ENCODE data around the gene IRGC.
"Not testable (repeated sequence)": the region's sequence is repeated elsewhere in the genome, so short reads cannot be mapped to it uniquely, and the experiment has no call there.

The IRGC gene

DNA sequence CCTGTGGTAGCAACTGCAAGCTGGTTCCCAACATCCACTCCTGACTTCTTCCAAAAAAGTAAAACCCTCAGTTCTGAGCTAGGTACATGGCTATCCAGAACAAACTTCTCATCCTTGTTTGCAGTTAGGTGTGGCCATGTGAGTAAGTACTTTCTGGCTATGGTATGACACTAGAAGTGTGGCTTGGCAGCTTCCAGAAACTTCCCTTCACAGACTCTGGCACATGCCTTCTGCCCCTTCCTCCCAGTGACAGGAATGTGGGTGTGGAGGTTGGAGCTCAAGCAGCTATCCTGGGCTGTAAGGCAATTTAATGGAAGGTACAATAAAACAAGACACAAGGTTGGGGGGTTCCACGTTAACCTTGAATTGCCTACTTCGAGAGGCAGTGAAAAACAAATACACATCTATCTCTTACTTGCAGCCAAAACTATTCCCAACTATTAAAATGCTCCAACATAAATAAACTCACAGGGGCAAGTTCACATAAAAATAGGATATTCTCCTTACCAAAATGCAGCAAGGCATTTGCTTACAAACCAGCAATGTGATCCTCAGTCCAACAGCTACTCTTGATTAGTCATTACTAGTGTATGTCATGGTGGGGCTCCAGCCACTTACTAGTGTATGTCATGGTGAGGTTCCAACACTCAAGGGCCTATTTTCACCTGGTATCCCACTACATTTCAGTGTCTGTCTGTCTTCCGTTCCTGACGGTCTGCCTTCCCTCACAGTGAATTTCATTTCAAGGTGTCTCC lies 35.8 kb downstream of the IRGC start:
- in situ Hi-C loops (cut with MboI; ENCODE audit: low sequenced_read_pairs): no loop called here

- in situ Hi-C loops (cut with MboI; ENCODE audit: low sequenced_read_pairs): no loop called here
Observed at GRCh38 chr19:43752287-43752875, 36.5 kb downstream of the IRGC start.

DNA sequence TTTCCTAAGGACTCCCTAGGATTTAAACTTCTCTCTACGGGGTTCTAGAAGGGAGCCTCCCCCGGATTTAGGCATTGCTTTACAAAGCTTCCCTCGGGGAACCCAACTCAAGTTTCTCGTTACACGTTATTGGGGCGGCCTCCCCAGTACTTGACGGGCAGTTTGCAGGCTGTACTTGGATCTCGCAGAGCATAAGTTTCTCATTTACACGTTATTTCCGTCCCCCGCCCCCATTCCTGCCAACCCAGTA lies 38.3 kb downstream of the IRGC start:
- in situ Hi-C loops (cut with MboI; ENCODE audit: low sequenced_read_pairs): no loop called here

DNA sequence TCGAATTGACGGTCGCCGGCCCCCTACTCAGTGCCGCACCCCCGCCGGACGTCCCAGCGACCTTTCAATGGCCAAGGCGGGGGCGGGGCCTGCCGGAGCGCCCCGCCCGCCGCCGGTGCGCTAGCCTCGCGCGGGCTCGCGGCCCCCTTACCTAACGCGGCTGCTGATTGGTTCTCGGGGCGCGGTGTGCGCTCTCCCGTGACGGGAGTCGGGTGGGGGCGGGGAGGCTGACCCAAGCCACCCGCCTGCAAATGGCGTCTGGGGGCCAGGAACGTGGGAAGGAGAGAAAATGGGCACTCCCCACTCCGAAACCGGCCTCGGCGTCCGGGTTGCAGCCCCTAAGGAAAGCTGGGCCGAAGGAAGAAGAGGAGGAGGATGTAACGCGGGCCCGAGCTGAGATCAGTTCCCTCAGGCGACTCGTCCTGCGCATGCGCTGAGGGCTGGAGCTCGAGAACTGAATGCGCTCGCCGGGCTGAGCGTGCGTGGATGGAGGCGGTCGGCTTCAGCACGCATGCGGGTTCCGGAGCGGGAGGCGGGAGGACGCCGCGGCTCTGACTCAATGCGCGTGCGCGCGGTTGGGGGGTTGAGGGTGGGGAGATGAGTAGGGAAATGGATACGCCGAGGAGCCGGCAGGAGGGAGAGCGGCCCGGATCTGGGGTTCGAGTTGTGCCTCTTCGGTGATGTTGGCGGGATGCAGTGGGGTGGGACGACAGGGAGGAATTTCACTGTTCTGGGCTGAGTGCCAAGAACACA lies 38.8 kb downstream of the IRGC start, which contains the start of gene SMG9:
Gene SMG9, minus strand, starts transcription at position 460 of the 753 bp plus-strand sequence. CDS start 4,221 bp downstream, outside the sequence.
- in situ Hi-C loops (cut with MboI; ENCODE audit: low sequenced_read_pairs): no loop called here

DNA sequence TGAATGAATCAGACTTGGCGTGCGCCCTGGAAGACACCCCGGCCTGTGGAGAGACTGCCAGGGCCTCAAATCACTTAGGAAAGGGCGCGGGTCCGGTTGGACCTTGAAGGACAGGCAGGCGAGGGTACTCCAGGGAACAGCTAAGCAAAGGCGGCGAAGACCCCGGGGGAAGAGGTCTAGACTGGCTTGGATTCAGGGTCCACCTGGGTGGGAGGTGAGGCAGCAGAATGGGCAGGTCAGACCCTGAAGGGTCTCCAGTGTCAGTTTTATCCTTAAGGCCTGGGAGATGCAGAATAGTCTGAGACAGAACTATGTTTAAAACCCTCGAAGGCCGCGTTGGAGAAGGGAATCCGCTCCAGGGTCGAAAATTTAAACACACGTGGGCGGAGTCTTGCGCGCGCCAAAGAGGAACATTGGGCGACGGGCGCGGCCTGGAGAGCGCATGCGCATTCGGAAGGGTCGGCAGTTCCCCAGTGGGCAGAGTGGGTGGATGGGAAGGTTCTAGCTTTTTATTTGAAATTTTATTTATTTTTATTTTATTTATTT lies 39.5 kb downstream of the IRGC start:
- in situ Hi-C loops (cut with MboI; ENCODE audit: low sequenced_read_pairs): no loop called here

DNA sequence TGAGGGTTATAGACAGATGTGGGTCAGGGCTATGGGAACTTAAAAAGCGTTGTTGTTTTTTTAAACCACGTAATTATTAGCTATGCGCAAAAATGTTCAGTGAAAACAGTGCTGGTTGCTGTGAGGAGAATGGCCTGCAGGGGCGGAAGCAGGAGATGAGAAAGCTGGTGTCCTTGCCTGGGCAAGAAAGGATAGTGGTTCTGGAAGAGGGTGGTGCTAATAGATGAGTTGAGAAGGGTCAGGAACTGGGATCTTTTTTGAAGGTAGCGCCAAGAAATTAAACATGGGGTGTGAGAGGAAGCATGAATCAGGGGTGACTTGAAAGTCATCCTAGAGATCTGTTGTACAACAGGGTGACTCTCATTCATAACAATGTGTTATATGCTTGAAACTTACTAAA lies 43.6 kb downstream of the IRGC start:
- in situ Hi-C loops (cut with MboI; ENCODE audit: low sequenced_read_pairs): no loop called here

DNA sequence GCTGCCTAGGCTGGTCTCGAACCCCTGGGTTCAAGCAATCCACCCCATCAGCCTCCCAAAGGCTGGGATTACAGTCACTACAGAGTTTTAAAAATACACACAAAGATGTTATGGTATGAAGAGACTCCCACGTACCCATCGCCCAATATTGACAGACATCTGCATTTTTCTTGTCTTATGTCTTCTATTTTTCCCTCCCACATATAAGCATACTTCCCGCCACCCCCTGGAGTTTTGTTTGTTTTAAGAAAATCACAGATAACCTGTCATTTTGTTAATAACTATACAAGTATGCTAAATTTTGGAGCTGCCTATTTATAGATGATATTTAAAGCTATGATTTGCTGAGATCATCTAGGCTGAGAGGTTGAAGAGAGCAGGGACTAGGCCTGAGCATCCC lies 45.1 kb downstream of the IRGC start:
- in situ Hi-C loops (cut with MboI; ENCODE audit: low sequenced_read_pairs): no loop called here

GRCh38 chr19:43762814-43763213 lies 46.9 kb downstream of the IRGC start:
- in situ Hi-C loops (cut with MboI; ENCODE audit: low sequenced_read_pairs): no loop called here

DNA sequence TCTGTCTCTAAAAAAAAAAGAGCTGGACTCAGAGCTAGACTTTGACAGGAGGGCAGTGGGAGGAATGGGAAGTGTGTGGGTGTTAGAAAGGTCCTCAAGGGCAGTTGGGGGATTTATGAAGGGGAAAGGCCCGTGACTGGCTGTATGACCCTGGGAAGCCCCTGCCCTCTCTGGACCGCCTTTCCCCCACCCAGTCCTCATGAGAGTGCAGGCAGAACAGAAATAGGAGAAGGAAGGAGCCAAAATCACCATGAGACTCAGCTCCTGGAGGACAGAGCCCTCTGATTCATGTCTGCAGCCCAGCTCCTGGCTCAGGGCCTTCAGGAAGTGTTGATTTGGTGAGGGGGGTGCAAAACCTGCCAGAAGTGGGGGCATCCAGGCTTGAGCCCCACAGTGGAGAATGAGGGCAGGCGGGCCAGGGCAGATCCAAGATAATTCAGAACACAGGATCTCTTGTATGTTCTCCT lies 47.6 kb downstream of the IRGC start:
- in situ Hi-C loops (cut with MboI; ENCODE audit: low sequenced_read_pairs): no loop called here

GRCh38 chr19:43764684-43765083 lies 48.8 kb downstream of the IRGC start:
- in situ Hi-C loops (cut with MboI; ENCODE audit: low sequenced_read_pairs): not testable (repeated sequence)

DNA sequence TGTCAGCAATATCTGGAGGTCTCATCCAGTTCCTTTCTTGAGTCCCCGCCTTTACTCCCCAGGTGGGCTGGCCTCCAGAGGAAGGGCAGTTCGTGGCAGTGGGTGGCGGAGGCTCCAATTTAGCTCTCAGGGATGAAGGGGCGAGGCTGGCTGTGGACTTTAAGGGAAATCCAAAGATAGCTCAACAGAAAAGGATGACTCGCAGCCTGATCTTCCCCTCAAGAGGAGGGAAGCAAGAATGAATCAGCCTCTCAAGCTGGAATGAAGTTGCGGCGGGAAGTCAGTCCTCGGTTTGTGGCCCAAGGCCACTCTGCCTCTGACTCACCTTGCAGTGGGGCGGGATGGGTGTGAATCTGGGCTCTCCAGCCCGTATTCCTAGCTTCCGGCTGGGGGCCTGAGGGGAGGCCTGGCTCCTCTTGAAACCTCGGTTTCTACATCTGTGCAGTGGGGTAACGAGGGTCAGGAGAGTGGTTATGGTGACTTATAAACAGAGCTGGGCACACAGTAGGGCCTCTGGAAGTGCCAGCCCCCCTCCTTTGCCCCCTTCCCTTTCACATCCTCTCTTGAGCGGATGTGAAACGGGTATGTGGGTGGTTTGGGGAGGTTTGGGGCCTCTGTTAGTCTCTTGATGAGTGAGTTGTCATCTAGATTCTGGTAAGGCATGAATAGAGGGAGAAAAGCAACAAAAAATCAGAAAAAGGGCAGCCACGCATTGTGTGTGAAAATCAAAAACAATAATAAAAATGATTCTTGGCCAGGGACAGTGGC lies 49.4 kb downstream of the IRGC start:
- in situ Hi-C loops (cut with MboI; ENCODE audit: low sequenced_read_pairs): no loop called here

GRCh38 chr19:43766755-43767043 lies 50.8 kb downstream of the IRGC start:
- in situ Hi-C loops (cut with MboI; ENCODE audit: low sequenced_read_pairs): no loop called here

DNA sequence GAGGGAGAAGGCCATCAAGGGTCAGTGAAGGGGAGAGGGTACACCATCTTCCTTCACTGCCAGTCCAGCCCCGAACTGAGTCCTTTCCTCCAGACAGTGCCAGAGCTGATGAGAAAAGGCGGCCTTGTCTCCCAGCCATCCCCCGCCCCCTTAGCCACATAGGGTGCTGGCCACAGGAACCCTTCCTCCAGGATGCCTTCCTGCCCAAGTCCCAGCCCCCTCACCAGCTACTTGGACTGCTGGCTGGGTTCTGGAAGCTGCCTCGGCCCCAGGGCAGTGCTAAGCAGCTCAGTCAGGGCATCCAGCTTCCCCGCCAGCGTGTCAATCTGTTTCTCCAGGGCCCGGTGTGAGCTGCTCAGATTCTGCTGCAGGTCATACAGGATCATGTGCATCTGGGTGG lies 51.4 kb downstream of the IRGC start:
- in situ Hi-C loops (cut with MboI; ENCODE audit: low sequenced_read_pairs): no loop called here

- in situ Hi-C loops (cut with MboI; ENCODE audit: low sequenced_read_pairs): no loop called here
Observed at GRCh38 chr19:43767818-43768217, 51.9 kb downstream of the IRGC start.

- in situ Hi-C loops (cut with MboI; ENCODE audit: low sequenced_read_pairs): no loop called here
Observed at GRCh38 chr19:43768273-43769050, 52.6 kb downstream of the IRGC start.

DNA sequence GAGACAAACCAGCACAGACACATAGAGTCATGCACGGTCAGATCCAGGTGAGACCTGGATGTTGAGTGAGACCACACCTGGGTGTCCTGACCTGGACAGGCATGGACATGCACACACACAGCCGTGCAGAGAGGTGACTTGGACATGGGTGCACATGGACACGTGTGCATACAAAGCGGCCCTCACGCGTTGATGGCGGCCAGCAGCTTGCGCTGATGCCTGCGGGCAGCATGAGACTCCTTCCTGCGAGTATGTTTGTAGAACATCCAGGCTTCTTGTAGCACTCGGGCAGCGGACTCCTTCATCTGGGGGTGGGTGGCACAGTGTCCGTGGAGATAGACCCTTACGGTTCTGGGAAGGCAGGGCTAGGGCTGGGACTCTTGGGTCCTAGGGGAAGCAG lies 53.4 kb downstream of the IRGC start:
- in situ Hi-C loops (cut with MboI; ENCODE audit: low sequenced_read_pairs): no loop called here

Measured in hTERT RPE-1 (cell line).